ENCODE results near the gene CFAP251.

The CFAP251 gene

DNA sequence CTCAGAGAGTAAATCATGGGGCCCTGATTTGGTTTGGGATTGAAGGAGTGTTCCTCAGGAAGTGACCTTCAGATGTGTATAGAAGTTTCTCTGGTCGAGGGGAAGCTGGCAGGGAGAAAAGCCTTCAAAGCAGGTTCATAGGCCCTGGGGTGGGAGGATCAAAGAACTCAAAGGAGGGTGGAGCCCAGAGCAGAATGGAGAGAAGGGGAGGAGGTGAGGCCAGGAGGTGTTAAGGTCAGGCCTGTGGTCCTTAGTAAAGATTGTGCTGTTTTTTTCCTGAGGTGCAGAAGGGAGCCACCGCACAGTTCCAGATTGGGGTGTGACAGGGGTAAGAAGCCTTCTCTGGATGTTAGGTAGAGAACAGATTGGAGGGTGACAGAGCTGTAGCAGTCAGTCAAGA, 9.7 kb upstream of the CFAP251 start:
- Histone ChIP-seq H3K79me2 (ENCODE audit: control insufficient read depth, insufficient read depth, low read length, poor library complexity) (no peaks in the 10 kb centered on the region), H2BK5ac (ENCODE audit: low read depth, low read length, poor library complexity) (no peak overlapping the region), H4K8ac (ENCODE audit: low read depth, low read length) (no peak overlapping the region), H3K9ac (ENCODE audit: low read length) (no peak overlapping the region), H3K27ac (ENCODE audit: low read depth, low read length) (no peak overlapping the region), H2AFZ (ENCODE audit: insufficient read depth, low read length, poor library complexity) (no peak overlapping the region), H3K4me3 (ENCODE audit: low read depth, low read length) (no peak overlapping the region), H2BK120ac (ENCODE audit: insufficient read depth, low read length, poor library complexity) (no peak overlapping the region), H3K36me3 (ENCODE audit: control insufficient read depth in 1 of 2, insufficient read depth in 2 of 2, low read length in 2 of 2) (peaks cover 27 to 30% of the 10 kb centered on the region in 2 experiments), H2BK12ac (ENCODE audit: low read length) (no peak overlapping the region), H4K12ac (ENCODE audit: low read depth, low read length) (no peak overlapping the region), H2AK5ac (ENCODE audit: low read length) (no peak overlapping the region), H3K4me2 (ENCODE audit: low read length) (no peak overlapping the region), H3K23ac (ENCODE audit: low read length) (no peak overlapping the region), H4K91ac (ENCODE audit: low read depth, low read length) (no peak overlapping the region), H3K4me1 (ENCODE audit: control insufficient read depth in 1 of 2, insufficient read depth in 2 of 2, low read length in 2 of 2) (no peaks in the 10 kb centered on the region), H3K18ac (ENCODE audit: low read length) (no peak overlapping the region), H3K9me3 (ENCODE audit: insufficient read depth, low read depth, low read length) (no peaks in the 10 kb centered on the region), H3K27me3 (ENCODE audit: insufficient read depth, low read length) (no peaks in the 10 kb centered on the region), H3K14ac (ENCODE audit: low read length) (no peak overlapping the region), H3K4ac (ENCODE audit: low read depth, low read length) (no peak overlapping the region), H3K79me1 (ENCODE audit: low read length) (no peaks in the 10 kb centered on the region)
- no peak for DNase-seq
- WGBS (ENCODE audit: extremely low coverage, insufficient coverage, insufficient read length): no CpG with 5 or more reads among the region's 2 CpGs

DNA sequence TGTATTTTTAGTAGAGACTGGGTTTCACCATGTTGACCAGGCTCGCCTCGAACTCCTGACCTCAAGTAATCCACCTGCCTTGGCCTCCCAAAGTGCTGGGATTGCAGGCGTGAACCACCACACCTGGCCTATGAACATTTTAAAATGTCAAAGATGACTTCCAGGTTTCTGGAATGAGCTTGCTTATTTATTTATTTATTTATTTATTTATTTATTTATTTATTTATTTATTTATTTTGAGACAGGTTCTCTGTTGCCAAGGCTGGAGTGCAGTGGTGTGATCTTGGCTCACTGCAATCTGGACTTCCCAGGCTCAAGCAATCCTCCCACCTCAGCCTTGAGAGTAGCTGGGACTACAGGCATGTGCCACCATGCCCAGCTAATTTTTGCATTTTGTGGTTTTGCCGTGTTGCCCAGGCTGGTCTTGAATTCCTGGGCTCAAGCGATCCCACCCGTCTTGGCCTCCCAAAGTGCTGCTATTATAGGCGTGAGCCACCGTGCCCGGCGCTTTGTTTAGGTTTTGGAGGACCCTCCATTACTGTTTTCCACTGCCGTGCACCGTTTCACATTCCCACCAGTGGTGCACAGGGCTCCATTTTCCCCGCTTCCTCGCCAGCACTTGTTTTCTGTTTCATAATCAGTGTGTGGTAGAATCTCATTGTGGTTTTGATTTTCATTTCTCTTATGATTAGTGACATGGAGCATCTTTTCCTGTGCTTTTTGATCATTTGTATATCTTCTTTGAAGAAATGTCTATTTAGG, 6.4 kb upstream of the CFAP251 start:
- H3K79me1 ChIP-seq (ENCODE audit: low read length): no peaks in the 10 kb centered on the region
- no peak for DNase-seq

DNA sequence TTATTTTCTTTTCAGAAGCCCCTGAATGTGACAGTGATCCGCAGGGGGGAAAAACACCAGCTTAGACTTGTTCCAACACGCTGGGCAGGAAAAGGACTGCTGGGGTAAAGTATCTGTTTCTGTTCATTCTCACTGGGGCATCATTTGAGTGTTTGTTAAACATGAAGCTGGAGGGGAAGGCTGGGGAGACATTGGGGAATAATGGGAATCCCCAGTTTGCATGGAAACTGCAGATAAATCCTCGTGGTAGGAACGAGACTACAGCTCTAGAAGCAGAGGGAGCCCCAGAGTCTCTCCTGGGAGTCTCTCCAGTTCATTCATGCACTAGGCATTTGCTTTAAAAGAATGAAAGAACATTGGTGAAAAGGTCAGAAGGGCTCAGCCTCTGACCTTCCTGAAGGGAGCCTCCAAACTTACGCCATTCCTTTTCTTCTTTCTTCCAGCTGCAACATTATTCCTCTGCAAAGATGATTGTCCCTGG, 2.5 kb upstream of the CFAP251 start:
- Histone ChIP-seq H4K91ac (ENCODE audit: low read depth, low read length) (no peak overlapping the region), H3K36me3 (ENCODE audit: control insufficient read depth in 1 of 2, insufficient read depth in 2 of 2, low read length in 2 of 2) (peaks cover 18 to 19% of the 10 kb centered on the region in 2 experiments), H2AK5ac (ENCODE audit: low read length) (no peak overlapping the region), H3K79me1 (ENCODE audit: low read length) (peaks cover 4% of the 10 kb centered on the region), H3K4me1 (ENCODE audit: control insufficient read depth in 1 of 2, insufficient read depth in 2 of 2, low read length in 2 of 2) (peaks cover 6 to 7% of the 10 kb centered on the region in 2 experiments), H3K4ac (ENCODE audit: low read depth, low read length) (no peak overlapping the region), H3K9ac (ENCODE audit: low read length) (no peak overlapping the region), H4K12ac (ENCODE audit: low read depth, low read length) (no peak overlapping the region), H2BK12ac (ENCODE audit: low read length) (no peak overlapping the region), H3K79me2 (ENCODE audit: control insufficient read depth, insufficient read depth, low read length, poor library complexity) (no peaks in the 10 kb centered on the region), H3K27me3 (ENCODE audit: insufficient read depth, low read length) (no peaks in the 10 kb centered on the region), H2BK120ac (ENCODE audit: insufficient read depth, low read length, poor library complexity) (no peak overlapping the region), H3K9me3 (ENCODE audit: insufficient read depth, low read depth, low read length) (no peaks in the 10 kb centered on the region), H3K14ac (ENCODE audit: low read length) (no peak overlapping the region), H3K23ac (ENCODE audit: low read length) (no peak overlapping the region), H3K4me3 (ENCODE audit: low read depth, low read length) (no peak overlapping the region), H2AFZ (ENCODE audit: insufficient read depth, low read length, poor library complexity) (no peak overlapping the region), H4K8ac (ENCODE audit: low read depth, low read length) (no peak overlapping the region), H3K18ac (ENCODE audit: low read length) (no peak overlapping the region), H3K4me2 (ENCODE audit: low read length) (no peak overlapping the region), H3K27ac (ENCODE audit: low read depth, low read length) (no peak overlapping the region), H2BK5ac (ENCODE audit: low read depth, low read length, poor library complexity) (no peak overlapping the region)
- no peak for DNase-seq
- WGBS (ENCODE audit: extremely low coverage, insufficient coverage, insufficient read length): no CpG with 5 or more reads among the region's 5 CpGs

More for the DNA sequence above, 6.4 kb upstream of the CFAP251 start:
- Histone ChIP-seq H3K79me2 (ENCODE audit: control insufficient read depth, insufficient read depth, low read length, poor library complexity) (no peaks in the 10 kb centered on the region), H3K9ac (ENCODE audit: low read length) (no peak overlapping the region), H3K9me3 (ENCODE audit: insufficient read depth, low read depth, low read length) (no peaks in the 10 kb centered on the region), H2BK120ac (ENCODE audit: insufficient read depth, low read length, poor library complexity) (no peak overlapping the region), H3K36me3 (ENCODE audit: control insufficient read depth in 1 of 2, insufficient read depth in 2 of 2, low read length in 2 of 2) (peaks cover 31 to 32% of the 10 kb centered on the region in 2 experiments), H4K91ac (ENCODE audit: low read depth, low read length) (no peak overlapping the region), H2BK12ac (ENCODE audit: low read length) (no peak overlapping the region), H3K27me3 (ENCODE audit: insufficient read depth, low read length) (no peaks in the 10 kb centered on the region), H3K18ac (ENCODE audit: low read length) (no peak overlapping the region), H2AK5ac (ENCODE audit: low read length) (no peak overlapping the region), H4K12ac (ENCODE audit: low read depth, low read length) (no peak overlapping the region), H3K27ac (ENCODE audit: low read depth, low read length) (no peak overlapping the region), H2BK5ac (ENCODE audit: low read depth, low read length, poor library complexity) (no peak overlapping the region), H3K23ac (ENCODE audit: low read length) (no peak overlapping the region), H3K4ac (ENCODE audit: low read depth, low read length) (no peak overlapping the region), H3K4me2 (ENCODE audit: low read length) (no peak overlapping the region), H3K14ac (ENCODE audit: low read length) (no peak overlapping the region), H4K8ac (ENCODE audit: low read depth, low read length) (no peak overlapping the region), H3K4me1 (ENCODE audit: control insufficient read depth in 1 of 2, insufficient read depth in 2 of 2, low read length in 2 of 2) (no peaks in the 10 kb centered on the region), H2AFZ (ENCODE audit: insufficient read depth, low read length, poor library complexity) (no peak overlapping the region), H3K4me3 (ENCODE audit: low read depth, low read length) (no peak overlapping the region)
- no CpG with 5 or more reads among the region's 14 CpGs for WGBS (ENCODE audit: extremely low coverage, insufficient coverage, insufficient read length)

DNA sequence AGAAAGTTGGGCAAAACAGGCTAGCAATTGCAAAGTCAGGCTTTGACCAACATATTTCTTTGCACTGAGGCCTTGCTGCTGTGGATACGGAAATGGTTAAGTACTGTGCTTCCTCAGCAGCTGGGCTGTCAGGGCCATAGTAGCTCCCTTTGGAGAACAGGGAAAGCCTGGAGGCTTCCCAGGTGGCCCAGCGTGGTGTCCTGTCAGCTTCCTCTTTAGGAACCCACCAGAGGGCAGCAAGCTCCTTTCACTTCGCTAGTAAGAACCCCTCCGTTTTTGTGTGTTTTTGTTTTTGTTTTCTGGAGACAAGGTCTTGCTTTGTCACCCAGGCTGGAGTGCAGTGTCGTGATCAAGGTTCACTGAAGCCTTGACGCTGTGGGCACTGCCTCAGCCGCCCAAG, 1.7 kb upstream of the CFAP251 start:
- H2BK12ac ChIP-seq (ENCODE audit: low read length): no peak overlapping the region
- no CpG with 5 or more reads among the region's 7 CpGs for WGBS (ENCODE audit: extremely low coverage, insufficient coverage, insufficient read length)
- no peak overlapping the region for H3K4me2 ChIP-seq (ENCODE audit: low read length)
- H3K79me2 ChIP-seq (ENCODE audit: control insufficient read depth, insufficient read depth, low read length, poor library complexity): no peaks in the 10 kb centered on the region
- H2AFZ ChIP-seq (ENCODE audit: insufficient read depth, low read length, poor library complexity): no peak overlapping the region
- no peak overlapping the region for H3K4me3 ChIP-seq (ENCODE audit: low read depth, low read length)
- H3K36me3 ChIP-seq (ENCODE audit: control insufficient read depth in 1 of 2, insufficient read depth in 2 of 2, low read length in 2 of 2): peaks cover 18% of the 10 kb centered on the region in 2 experiments
- H3K23ac ChIP-seq (ENCODE audit: low read length): no peak overlapping the region
- no peak overlapping the region for H2AK5ac ChIP-seq (ENCODE audit: low read length)
- no peak overlapping the region for H3K4ac ChIP-seq (ENCODE audit: low read depth, low read length)
- H3K27ac ChIP-seq (ENCODE audit: low read depth, low read length): no peak overlapping the region
- H3K18ac ChIP-seq (ENCODE audit: low read length): no peak overlapping the region
- no peak overlapping the region for H4K12ac ChIP-seq (ENCODE audit: low read depth, low read length)
- H3K14ac ChIP-seq (ENCODE audit: low read length): no peak overlapping the region
- no peaks in the 10 kb centered on the region for H3K27me3 ChIP-seq (ENCODE audit: insufficient read depth, low read length)
- H3K9ac ChIP-seq (ENCODE audit: low read length): no peak overlapping the region
- peak in 1 of 2 donors; percentile 43 for DNase-seq
- H3K79me1 ChIP-seq (ENCODE audit: low read length): peaks cover 4% of the 10 kb centered on the region
- H4K8ac ChIP-seq (ENCODE audit: low read depth, low read length): no peak overlapping the region
- peaks cover 6 to 7% of the 10 kb centered on the region in 2 experiments for H3K4me1 ChIP-seq (ENCODE audit: control insufficient read depth in 1 of 2, insufficient read depth in 2 of 2, low read length in 2 of 2)
- H2BK120ac ChIP-seq (ENCODE audit: insufficient read depth, low read length, poor library complexity): no peak overlapping the region
- no peaks in the 10 kb centered on the region for H3K9me3 ChIP-seq (ENCODE audit: insufficient read depth, low read depth, low read length)
- no peak overlapping the region for H4K91ac ChIP-seq (ENCODE audit: low read depth, low read length)
- H2BK5ac ChIP-seq (ENCODE audit: low read depth, low read length, poor library complexity): no peak overlapping the region
